Esophagus muscularis mucosa (tissue), 4 donors: ENCODE results near the gene PCBD2. TPM values are rescaled to one million over a fixed set of nuclear protein-coding genes. Genes with fewer than 3 reads are reported as not detected.
"Not testable (repeated sequence)": the region's sequence is repeated elsewhere in the genome, so short reads cannot be mapped to it uniquely, and the experiment has no call there.

ENCODE experiments used
- DNase-seq: peaks from one replicate; pipeline ENCODE4 v3.0.0-alpha.2; 2017; ENCODE audit errors: extremely low spot score
- H3K27ac ChIP-seq, 4 donors: fragments of 200-600 bp; sonication (generic); replicated peaks in 1 of 4; 1 replicate in 3 of 4; 2 replicates in 1 of 4; pipeline ENCODE4 v1.5.1; 2016 to 2019; ENCODE audit warnings: mild to moderate bottlenecking in 1 of 4
- H3K27me3 ChIP-seq, 4 donors: fragments of 200-600 bp; sonication (generic); one replicate each; pipeline versions ENCODE4 v1.5.1 to v1.6.0; 2016 to 2019
- H3K36me3 ChIP-seq, 4 donors: fragments of 200-600 bp; sonication (generic); one replicate each; pipeline ENCODE4 v1.5.1; 2016 to 2019
- H3K4me1 ChIP-seq, 4 donors: fragments of 200-600 bp; sonication (generic); one replicate each; pipeline ENCODE4 v1.5.1; 2016 to 2019
- H3K4me3 ChIP-seq, 4 donors: fragments of 200-600 bp; sonication (generic); 1 replicate in 2 of 4; 2 replicates in 2 of 4; pipeline ENCODE4 v1.5.1; 2016 to 2019; ENCODE audit warnings: mild to moderate bottlenecking in 4 of 4, moderate library complexity in 1 of 4
- H3K9me3 ChIP-seq, 4 donors: fragments of 200-600 bp; sonication (generic); 1 replicate in 3 of 4; 2 replicates in 1 of 4; pipeline ENCODE4 v1.5.1; 2016 to 2019
- CTCF ChIP-seq, 3 experiments: fragments of 200-600 bp in 2 of 3; fragments of 450-650 bp in 1 of 3; sonication (generic) in 2 of 3; IDR thresholded peaks; one replicate each; pipeline ENCODE4 v1.5.1; 2017 to 2019; ENCODE audit warnings: antibody characterized with exemption in 3 of 3, mild to moderate bottlenecking in 2 of 3, moderate library complexity in 1 of 3
- EP300 ChIP-seq: sonication (generic); formaldehyde crosslinking; IDR thresholded peaks from one replicate; pipeline ENCODE4 v1.6.1; 2017; ENCODE audit warnings: antibody characterized with exemption
- POLR2A ChIP-seq: fragments of 450-650 bp; IDR thresholded peaks from one replicate; pipeline ENCODE4 v1.6.1; 2017; ENCODE audit warnings: antibody characterized with exemption, moderate library complexity, mild to moderate bottlenecking, low read depth
- POLR2AphosphoS5 ChIP-seq, 2 donors: sonication (generic); formaldehyde crosslinking; IDR thresholded peaks; one replicate each; pipeline ENCODE4 v1.6.1; 2017; ENCODE audit warnings: antibody characterized with exemption in 2 of 2
- WGBS: methylation state at CpG from one replicate; pipeline ENCODE4 v1.1.5; 2018; 5-methylcytosine and 5-hydroxymethylcytosine counted together
- intact Hi-C: fragments of 100-400 bp; cut with DNase I; formaldehyde crosslinking; loops from one replicate; pipeline ENCODE4 v1.15.1; 2023
- total RNA-seq, 4 donors: library from RNA; depleted of rRNA; stranded (reverse); fragments of >200 nt; gene quantifications; one replicate each; pipeline versions ENCODE4 v1.1.0 to v1.2.1, GENCODE V29; 2016

Gene PCBD2
- total RNA-seq, 4 donors from 2014 or later: 6.8 to 11.6 (median 10.4) TPM

GRCh38 chr5:134879456-134879855, 25.5 kb upstream of the PCBD2 start:
- intact Hi-C loops: no loop called here
- no peaks in the 10 kb centered on the region for H3K9me3 ChIP-seq
- H3K27me3 ChIP-seq: no peaks in the 10 kb centered on the region
- peaks cover 13 to 36% (median 28%) of the 10 kb centered on the region in 4 donors for H3K4me1 ChIP-seq
- WGBS: 90% methylated on average over 3 of the region's 3 CpGs
- H3K4me3 ChIP-seq: no peak overlapping the region
- H3K36me3 ChIP-seq: peaks cover 0 to 6% (median 0%) of the 10 kb centered on the region in 4 donors
- TF ChIP-seq POLR2AphosphoS5 (IDR thresholded peaks at IDR 0.05) (no peak), CTCF (IDR thresholded peaks at IDR 0.05) (no peak), POLR2A (no peak), EP300 (no peak)
- H3K27ac ChIP-seq: no peak overlapping the region
- no peak for DNase-seq

- WGBS: 84% methylated on average over 2 of the region's 3 CpGs
These were observed 24.0 kb upstream of the PCBD2 start for GRCh38 chr5:134880937-134881336.

GRCh38 chr5:134881711-134882110, 23.2 kb upstream of the PCBD2 start:
- H3K27ac ChIP-seq, DNase-seq, H3K9me3 ChIP-seq, H3K27me3 ChIP-seq, H3K4me3 ChIP-seq, intact Hi-C loops, H3K36me3 ChIP-seq: not testable (repeated sequence)
- 89% methylated on average over 14 of the region's 30 CpGs for whole genome bisulfite sequencing
- H3K4me1 ChIP-seq: peaks cover 3 to 21% (median 15%) of the 10 kb centered on the region in 4 donors

More at GRCh38 chr5:134880937-134881336, 24.0 kb upstream of the PCBD2 start:
- intact Hi-C loops, DNase-seq, H3K4me3 ChIP-seq, H3K27ac ChIP-seq, H3K27me3 ChIP-seq, H3K9me3 ChIP-seq, H3K36me3 ChIP-seq: not testable (repeated sequence)
- H3K4me1 ChIP-seq: peaks cover 6 to 25% (median 17%) of the 10 kb centered on the region in 4 donors

GRCh38 chr5:134887593-134888159, 17.3 kb upstream of the PCBD2 start:
- WGBS: 87% methylated on average over 14 of the region's 14 CpGs
- Histone ChIP-seq H3K4me1 (peaks cover 0 to 10% (median 4%) of the 10 kb centered on the region in 4 donors), H3K9me3 (no peaks in the 10 kb centered on the region), H3K4me3 (no peak overlapping the region), H3K27ac (no peak overlapping the region), H3K27me3 (no peaks in the 10 kb centered on the region), H3K36me3 (peaks cover 0 to 48% (median 29%) of the 10 kb centered on the region in 4 donors)
- intact Hi-C loops: no loop called here
- TF ChIP-seq EP300: no peak
- no peak for TF ChIP-seq POLR2AphosphoS5 (IDR thresholded peaks at IDR 0.05)
- no peak for TF ChIP-seq POLR2A
- TF ChIP-seq CTCF (IDR thresholded peaks at IDR 0.05): no peak
- no peak for DNase-seq

GRCh38 chr5:134889335-134889734, 15.6 kb upstream of the PCBD2 start:
- no peak overlapping the region for H3K27ac ChIP-seq
- H3K4me1 ChIP-seq: peaks cover 0 to 10% (median 4%) of the 10 kb centered on the region in 4 donors
- no peak for DNase-seq
- intact Hi-C loops: no loop called here
- no peaks in the 10 kb centered on the region for H3K27me3 ChIP-seq
- no peaks in the 10 kb centered on the region for H3K9me3 ChIP-seq
- no peak for TF ChIP-seq CTCF (IDR thresholded peaks at IDR 0.05)
- no peak for TF ChIP-seq POLR2AphosphoS5 (IDR thresholded peaks at IDR 0.05)
- TF ChIP-seq POLR2A: no peak
- TF ChIP-seq EP300: no peak
- H3K36me3 ChIP-seq: peaks cover 0 to 60% (median 42%) of the 10 kb centered on the region in 4 donors
- 95% methylated on average over 8 of the region's 8 CpGs for WGBS
- no peak overlapping the region for H3K4me3 ChIP-seq

- H3K27me3 ChIP-seq: no peaks in the 10 kb centered on the region
- H3K9me3 ChIP-seq: no peaks in the 10 kb centered on the region
- intact Hi-C loops: no loop called here
- TF ChIP-seq POLR2A (no peak), EP300 (no peak), CTCF (IDR thresholded peaks at IDR 0.05) (no peak), POLR2AphosphoS5 (IDR thresholded peaks at IDR 0.05) (no peak)
- H3K4me3 ChIP-seq: no peak overlapping the region
- peaks cover 0 to 8% (median 2%) of the 10 kb centered on the region in 4 donors for H3K4me1 ChIP-seq
- H3K27ac ChIP-seq: no peak overlapping the region
- peaks cover 0 to 80% (median 51%) of the 10 kb centered on the region in 4 donors for H3K36me3 ChIP-seq
- WGBS: 100% methylated on average over 1 of the region's 1 CpG
- no peak for DNase-seq
These were observed 13.5 kb upstream of the PCBD2 start for GRCh38 chr5:134891473-134891872.
